Esophagus mucosa (tissue), 1 donor: ENCODE measurements around the gene DDI2. TPM values are rescaled to one million over a fixed set of nuclear protein-coding genes. Genes with fewer than 3 reads are reported as not detected.
"Not testable (repeated sequence)": the region's sequence is repeated elsewhere in the genome, so short reads cannot be mapped to it uniquely, and the experiment has no call there.

ENCODE experiments used
- ATAC-seq: fragments of 200-7000 bp; cut with Tn5 transposase; one replicate; pipeline ENCODE4 v1.9.1; 2020
- total RNA-seq: library from RNA; stranded (reverse); gene quantifications from one replicate; pipeline ENCODE4 v1.2.4, GENCODE V29; 2023
- donor health status: DM: yes; HTN: yes; CAD: no.

DDI2 gene
- total RNA-seq: 49.9 TPM

DNA sequence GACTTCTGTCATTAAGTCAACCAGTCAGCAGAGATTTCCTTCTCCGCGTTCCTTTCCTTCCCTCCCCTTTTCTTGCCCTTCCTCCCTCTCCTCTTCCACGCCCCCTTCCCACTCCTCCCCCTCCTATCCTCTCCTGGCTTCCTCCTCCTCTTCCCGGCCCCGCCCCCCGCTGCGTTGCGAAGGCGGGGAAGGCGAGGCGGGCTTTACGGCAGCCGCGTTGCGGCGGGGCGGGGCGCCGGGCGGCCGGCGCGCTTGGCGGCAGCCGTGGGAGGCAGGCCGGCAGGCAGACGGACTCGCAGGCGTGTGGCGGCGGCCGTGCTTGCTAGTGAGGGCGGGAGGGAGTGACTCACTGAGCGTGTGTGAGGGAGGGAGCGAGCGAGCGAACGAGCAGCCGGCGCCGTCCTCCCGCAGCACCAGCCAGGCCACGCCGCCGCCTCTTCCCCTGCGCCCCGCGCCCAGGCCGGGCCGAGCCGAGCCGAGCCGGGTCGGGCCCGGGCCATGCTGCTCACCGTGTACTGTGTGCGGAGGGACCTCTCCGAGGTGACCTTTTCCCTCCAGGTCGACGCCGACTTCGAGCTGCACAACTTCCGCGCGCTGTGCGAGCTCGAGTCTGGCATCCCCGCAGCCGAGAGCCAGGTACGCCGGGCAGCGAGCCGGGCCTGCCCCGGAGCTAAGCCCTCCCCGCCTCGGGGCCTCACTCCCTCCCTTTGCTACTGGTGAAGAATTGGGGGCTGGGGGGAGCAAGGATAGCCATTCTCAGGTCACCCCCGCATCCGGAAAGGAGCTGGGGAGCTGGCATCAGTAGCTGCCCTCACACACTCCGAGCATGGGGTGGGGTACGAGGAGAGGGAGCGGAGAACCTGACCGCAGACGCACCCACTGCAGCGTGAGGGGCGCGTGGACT, at the start of gene DDI2:
Gene DDI2 (plus strand): TSS at position 286 of the 904 bp plus-strand sequence. CDS start 213 bp downstream, at position 499.
- peak; percentile 92 for ATAC-seq

- ATAC-seq: no peak
These were observed 48.7 kb upstream of the DDI2 start for GRCh38 chr1:15568387-15569073.

GRCh38 chr1:15570861-15571260, 46.4 kb upstream of the DDI2 start:
- ATAC-seq: no peak

- no peak for ATAC-seq
These were observed 46.0 kb upstream of the DDI2 start for GRCh38 chr1:15571266-15571665.

DNA sequence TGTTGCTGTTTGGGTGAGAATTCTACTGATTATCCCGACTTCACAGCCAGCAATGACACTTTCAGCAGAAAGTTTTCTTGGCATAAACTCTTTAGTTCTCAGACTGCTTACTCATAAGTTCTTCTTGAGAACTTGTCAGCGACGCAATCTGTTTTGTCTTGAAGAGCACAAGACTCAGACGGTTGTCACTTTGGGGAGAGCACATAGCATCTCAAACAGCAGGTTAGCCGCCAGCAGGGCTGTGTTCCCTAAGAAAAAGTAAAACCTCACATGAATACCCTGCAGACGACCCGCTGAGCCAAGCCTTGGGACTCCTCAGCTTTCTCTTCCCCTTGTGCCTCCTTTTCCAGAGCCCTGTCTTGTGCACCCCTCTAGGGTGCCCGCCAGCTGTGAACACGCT, 43.8 kb upstream of the DDI2 start:
- ATAC-seq: peak; percentile 19

DNA sequence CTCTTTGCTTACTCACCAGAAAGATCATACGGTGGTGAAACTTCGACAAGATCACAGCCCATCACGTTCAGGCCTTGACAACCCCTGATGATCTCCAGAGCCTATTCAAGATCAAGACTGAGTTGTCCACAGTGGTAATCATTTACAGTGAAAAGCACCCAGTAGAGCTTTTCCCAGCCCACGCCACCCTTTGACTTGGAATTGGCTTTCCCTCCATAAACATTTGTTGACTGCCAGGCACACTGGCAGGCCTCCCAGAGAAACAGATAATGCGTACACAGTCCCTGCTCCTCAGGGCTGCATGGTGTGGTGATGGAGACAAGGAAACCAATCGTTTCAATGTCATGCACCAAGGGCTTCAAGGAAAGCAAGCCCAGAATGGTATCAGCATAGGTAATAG, 42.5 kb upstream of the DDI2 start:
- ATAC-seq: no peak

- ATAC-seq: no peak
These were observed 41.6 kb upstream of the DDI2 start for GRCh38 chr1:15575549-15576150.

DNA sequence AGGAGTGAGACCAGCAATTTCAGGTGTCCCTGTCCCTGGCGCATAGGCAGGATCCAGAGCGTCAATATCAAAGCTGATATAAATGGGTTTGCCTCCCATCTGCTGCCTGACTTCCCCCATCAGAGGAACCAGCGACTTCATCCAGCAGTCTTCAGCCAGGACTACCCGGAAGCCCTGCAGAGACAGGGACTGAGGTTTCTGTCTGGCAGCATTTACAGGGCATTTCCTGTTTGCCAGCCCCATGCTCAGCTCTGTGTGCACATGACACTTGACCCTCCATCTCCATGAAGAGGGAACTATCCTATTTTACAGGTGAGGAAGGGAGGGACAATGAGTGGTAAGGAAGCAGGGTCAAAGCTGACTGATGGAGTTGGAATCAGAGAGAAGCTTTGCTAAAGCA, 39.6 kb upstream of the DDI2 start:
- ATAC-seq: peak; percentile 15

- ATAC-seq: peak; percentile 76
These were observed 38.2 kb upstream of the DDI2 start for GRCh38 chr1:15578921-15579682.

- no peak for ATAC-seq
These were observed 37.6 kb upstream of the DDI2 start for GRCh38 chr1:15579683-15580047.

- no peak for ATAC-seq
These were observed 34.1 kb upstream of the DDI2 start for GRCh38 chr1:15583016-15583706.

DNA sequence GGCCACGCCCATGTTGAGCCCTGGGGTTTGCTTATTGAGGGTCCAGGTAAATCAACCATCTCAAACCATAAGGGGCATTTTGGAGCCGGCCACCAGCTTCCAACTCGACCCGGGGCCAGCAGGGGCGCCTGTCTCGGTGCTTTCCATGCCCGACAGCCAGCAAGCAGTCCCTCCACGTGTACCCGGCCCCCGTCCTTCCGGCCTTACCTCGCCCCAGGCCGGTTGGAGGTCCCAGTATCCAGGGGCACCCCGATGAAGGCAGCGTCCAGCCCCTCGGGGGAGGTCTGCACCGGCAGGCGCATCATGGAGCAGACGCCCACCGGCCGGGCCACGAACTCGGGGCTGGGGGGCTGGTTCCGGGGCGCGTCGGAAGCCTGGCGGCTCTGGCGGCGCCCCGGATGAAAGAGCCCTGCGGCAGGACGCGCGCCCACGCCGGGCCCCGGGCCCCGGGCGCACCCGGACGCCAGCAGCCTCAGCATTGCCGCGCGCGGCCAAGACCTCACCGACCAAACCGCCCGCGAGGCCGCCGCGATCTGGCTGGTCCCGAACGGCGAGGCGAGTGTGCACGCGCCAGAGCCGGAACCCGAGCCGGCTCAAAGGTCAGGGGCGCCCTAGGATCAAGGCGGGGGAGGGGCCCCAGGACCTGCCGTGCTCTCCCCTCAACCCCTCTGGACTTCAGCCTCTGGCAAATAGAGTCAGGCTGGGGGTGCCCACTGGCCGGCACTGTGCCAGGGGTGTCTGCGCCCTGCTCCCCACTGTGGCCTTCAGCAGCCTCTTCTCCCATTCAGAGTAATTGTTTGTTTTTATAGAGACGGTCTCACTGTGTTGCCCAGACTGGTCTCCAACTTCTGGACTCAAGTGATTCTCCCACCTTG, 32.5 kb upstream of the DDI2 start, which contains the start of gene AGMAT:
Gene AGMAT (minus strand): TSS at position 563 of the 875 bp plus-strand sequence. CDS start 84 bp downstream, at position 479.
- peak; percentile 58 for ATAC-seq

- ATAC-seq: peak; percentile 79
These were observed 25.0 kb upstream of the DDI2 start for GRCh38 chr1:15592285-15592684.

DNA sequence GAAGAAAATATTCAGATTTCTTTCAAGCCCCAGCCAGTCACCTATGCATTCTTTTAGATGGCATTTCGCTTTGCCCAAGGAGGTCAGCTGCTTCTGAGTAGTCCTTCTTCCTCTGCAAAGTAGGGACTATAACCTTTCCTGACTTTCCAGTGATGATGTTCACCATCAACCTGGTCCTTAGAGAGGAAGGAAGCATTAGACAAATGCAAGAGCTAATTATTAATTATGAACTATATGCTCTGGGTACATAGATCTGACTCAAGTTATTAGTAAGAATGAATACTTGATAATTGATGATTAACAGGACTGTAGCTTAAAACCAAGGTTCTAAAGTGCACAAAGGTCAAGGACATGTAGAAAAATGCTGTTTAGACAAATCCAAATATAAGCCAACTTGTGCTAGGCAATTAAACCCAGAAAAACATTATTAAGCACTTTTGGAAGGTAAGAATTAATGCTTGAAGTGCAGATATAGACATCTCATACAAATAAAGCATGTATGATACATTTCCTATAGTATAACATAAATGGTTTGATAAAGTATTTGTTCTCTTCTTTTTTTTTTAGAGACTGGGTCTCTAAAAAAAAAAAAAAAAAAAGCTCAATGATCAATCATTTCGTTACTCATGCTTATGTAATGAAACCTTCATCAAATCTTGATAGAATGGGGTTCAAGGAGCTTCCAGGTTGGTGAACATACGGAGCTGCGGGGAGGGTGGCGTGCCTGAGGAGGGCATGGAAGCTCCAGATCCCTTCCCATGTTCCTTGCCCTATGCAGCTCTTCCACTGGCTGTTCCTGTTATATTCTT, 21.2 kb upstream of the DDI2 start:
- ATAC-seq: no peak

DNA sequence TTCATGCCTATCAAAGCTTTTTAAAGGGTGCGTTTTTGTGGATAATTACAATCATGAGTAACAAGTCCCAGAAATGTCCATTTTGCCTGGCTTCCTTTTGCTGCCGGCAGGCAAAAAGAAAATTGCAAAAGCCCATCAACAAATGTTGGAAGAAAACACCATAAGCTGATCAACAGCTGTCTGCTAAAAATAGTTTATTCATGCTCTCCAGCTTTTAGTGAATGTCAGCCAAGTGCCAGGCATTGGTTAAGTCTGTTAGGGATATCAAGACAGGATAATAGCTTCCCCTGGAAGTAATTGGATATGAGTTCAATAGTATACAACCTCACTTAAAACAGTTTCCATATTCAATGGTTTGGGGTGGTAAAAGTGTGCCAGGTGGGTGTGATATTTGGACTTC, 18.8 kb upstream of the DDI2 start:
- no peak for ATAC-seq

- peak; percentile 96 for ATAC-seq
These were observed 13.9 kb upstream of the DDI2 start for GRCh38 chr1:15603050-15603965.

DNA sequence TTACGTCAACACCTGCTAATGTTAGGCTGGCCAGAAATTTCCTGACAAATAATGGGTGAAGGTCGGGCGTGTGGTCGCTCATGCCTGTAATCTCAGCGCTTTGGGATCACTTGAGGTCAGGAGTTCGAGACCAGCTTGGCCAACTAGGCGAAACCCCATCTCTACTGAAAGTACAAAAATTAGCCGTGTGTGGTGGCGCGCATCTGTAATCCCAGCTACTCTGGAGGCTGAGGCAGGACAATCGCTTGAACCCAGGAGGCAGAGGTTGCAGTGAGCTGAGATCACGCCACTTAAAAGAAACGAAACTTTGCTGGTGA, 13.3 kb upstream of the DDI2 start:
- not testable (repeated sequence) for ATAC-seq

DNA sequence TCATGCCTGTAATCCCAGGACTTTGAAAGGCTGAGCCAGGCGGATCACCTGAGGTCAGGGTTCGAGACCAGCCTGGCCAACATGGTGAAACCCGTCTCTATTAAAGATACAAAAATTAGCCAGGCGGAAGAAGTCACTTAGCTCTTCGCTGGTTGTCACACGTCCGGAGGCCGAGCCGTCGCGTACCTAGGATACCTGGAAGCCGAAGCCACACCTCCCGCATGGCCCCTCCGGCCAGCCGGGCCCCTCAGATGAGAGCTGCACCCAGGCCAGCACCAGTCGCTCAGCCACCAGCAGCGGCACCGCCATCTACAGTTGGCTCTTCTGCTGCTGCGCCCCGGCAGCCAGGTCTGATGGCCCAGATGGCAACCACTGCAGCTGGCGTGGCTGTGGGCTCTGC, 12.9 kb upstream of the DDI2 start:
- ATAC-seq: not testable (repeated sequence)
